GM23248 (cell line): ENCODE data around the gene CHERP. TPM values are rescaled to one million over a fixed set of nuclear protein-coding genes. Genes with fewer than 3 reads are reported as not detected.

Experiments
- DNase-seq: peaks from one replicate; pipeline ENCODE4 v3.0.0-alpha.2; 2015
- H2AFZ ChIP-seq: fragments of 200-600 bp; sonication (generic); 2 replicates; pipeline ENCODE4 v1.6.1; 2016; ENCODE audit warnings: antibody characterized with exemption
- H3F3A ChIP-seq: fragments of 200-600 bp; sonication (generic); 2 replicates; pipeline ENCODE4 v1.6.1; 2016; ENCODE audit warnings: mild to moderate bottlenecking, antibody characterized with exemption, mixed run types; ENCODE audit not compliant: insufficient read depth
- H3K27ac ChIP-seq: fragments of 200-600 bp; sonication (generic); 2 replicates; pipeline ENCODE4 v1.5.1; 2016; ENCODE audit warnings: mild to moderate bottlenecking
- H3K27me3 ChIP-seq: fragments of 200-600 bp; sonication (generic); replicated peaks from 2 replicates; pipeline ENCODE4 v1.6.1; 2016; ENCODE audit warnings: mild to moderate bottlenecking; ENCODE audit not compliant: insufficient read depth
- H3K36me3 ChIP-seq: fragments of 200-600 bp; sonication (generic); 2 replicates; pipeline ENCODE4 v1.6.1; 2016; ENCODE audit warnings: low read depth, mild to moderate bottlenecking
- H3K4me1 ChIP-seq: fragments of 200-600 bp; sonication (generic); 2 replicates; pipeline ENCODE4 v1.6.1; 2016; ENCODE audit warnings: mild to moderate bottlenecking; ENCODE audit not compliant: insufficient read depth
- H3K4me2 ChIP-seq: fragments of 200-600 bp; sonication (generic); one replicate; pipeline ENCODE4 v1.6.1; 2016; ENCODE audit warnings: mild to moderate bottlenecking; ENCODE audit not compliant: unreplicated experiment
- H3K4me3 ChIP-seq: fragments of 200-600 bp; sonication (generic); 2 replicates; pipeline ENCODE4 v1.5.1; 2016; ENCODE audit warnings: mild to moderate bottlenecking
- H3K79me2 ChIP-seq: fragments of 200-600 bp; sonication (generic); 2 replicates; pipeline ENCODE4 v1.6.1; 2016; ENCODE audit warnings: mild to moderate bottlenecking; ENCODE audit not compliant: insufficient read depth
- H3K9ac ChIP-seq: fragments of 200-600 bp; sonication (generic); 2 replicates; pipeline ENCODE4 v1.6.1; 2016; ENCODE audit warnings: mild to moderate bottlenecking
- H3K9me2 ChIP-seq: fragments of 200-600 bp; sonication (generic); 2 replicates; pipeline ENCODE4 v1.6.1; 2016; ENCODE audit warnings: mixed run types, mild to moderate bottlenecking, moderate library complexity; ENCODE audit not compliant: insufficient read depth
- H3K9me3 ChIP-seq: fragments of 200-600 bp; sonication (generic); one replicate; pipeline ENCODE4 v1.6.1; 2017; ENCODE audit warnings: low read depth
- H4K20me1 ChIP-seq: fragments of 200-600 bp; sonication (generic); 2 replicates; pipeline ENCODE4 v1.6.0; 2016; ENCODE audit not compliant: insufficient read depth
- EZH2 ChIP-seq: fragments of 200-600 bp; sonication (generic); IDR thresholded peaks from 2 replicates; pipeline ENCODE4 v1.6.1; 2018; ENCODE audit warnings: antibody characterized with exemption, mild to moderate bottlenecking; ENCODE audit not compliant: insufficient read depth, poor library complexity, severe bottlenecking
- EZH2phosphoT487 ChIP-seq: fragments of 200-600 bp; sonication (generic); IDR thresholded peaks from 2 replicates; pipeline ENCODE4 v1.6.1; 2018; ENCODE audit warnings: antibody characterized with exemption, moderate library complexity, mild to moderate bottlenecking, low read depth; ENCODE audit not compliant: insufficient read depth
- WGBS, 2 experiments: methylation state at CpG; one replicate each; pipeline ENCODE4 v1.1.6; 2015 to 2017; ENCODE audit warnings: low lambda C conversion rate in 2 of 2, low coverage in 1 of 2; ENCODE audit errors: missing lambda C conversion rate in 2 of 2; 5-methylcytosine and 5-hydroxymethylcytosine counted together
- in situ Hi-C: fragments of 300-500 bp; cut with MboI; formaldehyde crosslinking; loops from 2 replicates; pipeline ENCODE4 v1.15.0; 2020
- polyA plus RNA-seq: library from polyadenylated mRNA; unstranded; fragments of >200 nt; fragmentation: Nextera tagmentation; extraction: Ambion mirVana; gene quantifications from 2 replicates; pipeline ENCODE4 v1.2.1, GENCODE V29; 2016
- total RNA-seq: library from RNA; depleted of rRNA; stranded (reverse); fragments of >200 nt; shearing (Covaris generic); gene quantifications from 2 replicates; pipeline ENCODE4 v1.2.3, GENCODE V29; 2014

The CHERP gene
- total and polyA plus RNA-seq, 2 experiments from 2014 or later, result 1.4 to 16.8 TPM

DNA sequence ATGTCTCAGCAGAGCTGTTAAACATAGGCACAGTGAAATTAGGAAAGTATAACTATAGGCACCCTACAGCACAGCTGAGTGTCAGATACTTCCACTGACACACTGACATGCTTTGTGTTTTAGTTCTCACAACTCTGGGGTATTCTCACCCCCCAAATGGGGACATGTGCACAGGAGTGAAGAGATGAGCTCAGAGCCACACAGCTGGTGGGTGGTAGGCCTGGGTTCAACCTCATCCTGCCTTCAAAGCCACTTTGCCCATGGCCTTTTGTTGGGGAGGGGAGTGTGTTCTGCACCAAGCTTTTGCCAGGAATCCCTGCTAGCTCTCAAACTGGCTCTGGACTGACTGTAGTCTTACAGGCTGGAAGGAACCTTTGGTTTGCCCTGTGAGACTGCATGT is 31.7 kb upstream of the CHERP start:
- in situ Hi-C loops, result no loop called here
- 0 out of 2 replicates have a peak, but pooled peaks cover 6% of the 10 kb centered on the region for H3F3A ChIP-seq
- H3K79me2 ChIP-seq, result peaks cover 96% of the 10 kb centered on the region
- no peaks in the 10 kb centered on the region for H3K9me3 ChIP-seq
- no peak for DNase-seq
- H3K36me3 ChIP-seq, result no peaks in the 10 kb centered on the region; the same call in 1 of the 2 replicates
- no peaks in the 10 kb centered on the region for H4K20me1 ChIP-seq
- H3K4me1 ChIP-seq, result peaks cover 16% of the 10 kb centered on the region
- H2AFZ ChIP-seq, result no peak overlapping the region
- H3K9ac ChIP-seq, result no peak overlapping the region; the same call in 1 of the 2 replicates
- peak overlapping the region; percentile 83 for H3K4me2 ChIP-seq
- no peaks in the 10 kb centered on the region for H3K9me2 ChIP-seq
- H3K27ac ChIP-seq, result no peak overlapping the region
- H3K27me3 ChIP-seq, result no peaks in the 10 kb centered on the region
- TF ChIP-seq EZH2 (no peak), EZH2phosphoT487 (no peak)
- peak overlapping the region; percentile 100 for H3K4me3 ChIP-seq

DNA sequence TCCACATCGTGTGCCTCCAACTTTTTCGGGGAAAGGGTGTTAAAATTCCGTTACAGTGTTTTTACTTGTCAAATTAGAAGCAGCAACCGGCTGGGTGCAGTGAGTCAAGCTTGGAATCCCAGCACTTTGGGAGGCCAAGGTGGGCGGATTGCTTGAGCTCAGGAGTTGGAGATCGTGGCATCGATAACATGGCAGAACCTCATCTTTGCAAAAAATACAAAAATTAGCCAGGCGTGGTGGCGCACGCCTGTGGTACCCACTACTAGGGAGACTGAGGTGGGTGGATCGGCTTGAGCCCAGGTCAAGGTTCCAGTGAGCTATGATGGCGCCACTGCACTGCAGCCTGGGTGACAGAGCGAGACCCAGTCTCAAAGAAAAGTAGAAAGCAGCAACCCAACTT is 31.1 kb upstream of the CHERP start:
- no peak for TF ChIP-seq EZH2phosphoT487
- no peak for TF ChIP-seq EZH2
- H3F3A ChIP-seq, result 0 out of 2 replicates have a peak, but pooled peaks cover 6% of the 10 kb centered on the region
- H2AFZ ChIP-seq, result no peak overlapping the region
- peaks cover 21% of the 10 kb centered on the region for H3K4me1 ChIP-seq
- H4K20me1 ChIP-seq, result no peaks in the 10 kb centered on the region
- H3K4me2 ChIP-seq, result peak overlapping the region; percentile 83
- peak overlapping the region; percentile 77 for H3K27ac ChIP-seq
- H3K79me2 ChIP-seq, result peaks cover 96% of the 10 kb centered on the region
- H3K4me3 ChIP-seq, result peak overlapping the region; percentile 100
- WGBS, 2 experiments, result 66 to 69% methylated on average over 13 of the region's 13 CpGs
- in situ Hi-C loops, result no loop called here
- peak overlapping the region; percentile 93 for H3K9ac ChIP-seq
- peak; percentile 23 for DNase-seq
- no peaks in the 10 kb centered on the region for H3K9me3 ChIP-seq
- no peaks in the 10 kb centered on the region for H3K27me3 ChIP-seq
- H3K9me2 ChIP-seq, result no peaks in the 10 kb centered on the region
- H3K36me3 ChIP-seq, result no peaks in the 10 kb centered on the region; the same call in 1 of the 2 replicates

DNA sequence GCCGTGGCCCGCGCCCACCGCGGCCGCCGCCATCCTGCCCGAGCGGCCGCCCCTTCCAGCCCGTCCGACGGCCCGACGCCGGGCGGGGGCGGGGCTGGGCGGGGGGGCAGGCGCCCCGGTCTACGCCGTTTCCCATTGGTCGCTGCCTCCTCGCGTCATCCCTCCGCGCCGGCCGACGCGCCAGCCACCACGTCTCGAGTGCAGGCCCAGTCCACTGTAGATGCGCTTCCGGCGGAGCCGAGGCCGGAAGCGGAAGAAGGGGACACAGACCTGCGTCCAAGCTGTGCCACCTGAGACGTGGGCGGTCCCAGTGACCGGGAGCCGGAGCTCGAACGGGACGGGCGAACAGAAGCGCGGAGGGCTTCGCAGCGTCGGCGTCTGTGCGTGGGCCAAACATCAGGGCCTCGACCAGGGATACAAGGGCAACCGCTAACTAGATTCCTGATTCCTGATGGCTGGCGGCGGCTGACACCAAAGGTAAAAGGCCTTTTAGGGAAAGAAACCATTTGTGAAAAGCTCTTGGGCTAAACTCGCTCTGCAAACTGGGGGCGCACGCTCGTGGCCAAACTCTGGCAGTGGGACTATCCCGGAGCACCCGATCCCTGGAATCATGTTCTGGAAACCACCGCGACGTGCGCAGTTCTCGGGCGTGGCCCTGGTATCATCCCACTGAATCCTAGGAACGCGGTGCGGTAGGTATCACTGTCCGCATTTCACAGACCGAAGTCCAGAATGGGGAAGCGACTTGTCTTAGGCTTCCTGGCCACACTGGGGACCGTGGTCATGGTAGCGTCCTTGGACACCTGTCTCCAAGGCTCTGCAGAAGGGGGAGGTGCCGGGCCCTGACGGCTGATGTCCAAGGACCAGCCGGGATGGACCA is 30.3 kb upstream of the CHERP start, which contains the start of gene SLC35E1:
Gene SLC35E1, minus strand, starts transcription at position 84 of the 880 bp plus-strand sequence. Its CDS starts 51 bp downstream, at position 33.
- Histone ChIP-seq H3K4me3 (peak within 1 kb of the TSS; percentile 100), H3K9ac (peak within 1 kb of the TSS; percentile 93), H3K36me3 (peaks cover 4% of the 10 kb centered on the region; the same call in 1 of the 2 replicates), H3K4me1 (peaks cover 21% of the 10 kb centered on the region), H2AFZ (peak within 1 kb of the TSS; percentile 83), H3F3A (0 out of 2 replicates have a peak, but pooled peaks cover 6% of the 10 kb centered on the region), H3K27ac (peak within 1 kb of the TSS; percentile 77), H3K79me2 (peaks cover 96% of the 10 kb centered on the region), H3K9me2 (no peaks in the 10 kb centered on the region), H3K9me3 (no peaks in the 10 kb centered on the region), H3K4me2 (peak within 1 kb of the TSS; percentile 83), H3K27me3 (no peaks in the 10 kb centered on the region), H4K20me1 (no peaks in the 10 kb centered on the region)
- peak; percentile 97 for DNase-seq
- TF ChIP-seq EZH2 (no peak), EZH2phosphoT487 (no peak)
- in situ Hi-C loops, result no loop called here
- 1% methylated on average over 60 to 62 of the region's 83 CpGs for WGBS, 2 experiments

DNA sequence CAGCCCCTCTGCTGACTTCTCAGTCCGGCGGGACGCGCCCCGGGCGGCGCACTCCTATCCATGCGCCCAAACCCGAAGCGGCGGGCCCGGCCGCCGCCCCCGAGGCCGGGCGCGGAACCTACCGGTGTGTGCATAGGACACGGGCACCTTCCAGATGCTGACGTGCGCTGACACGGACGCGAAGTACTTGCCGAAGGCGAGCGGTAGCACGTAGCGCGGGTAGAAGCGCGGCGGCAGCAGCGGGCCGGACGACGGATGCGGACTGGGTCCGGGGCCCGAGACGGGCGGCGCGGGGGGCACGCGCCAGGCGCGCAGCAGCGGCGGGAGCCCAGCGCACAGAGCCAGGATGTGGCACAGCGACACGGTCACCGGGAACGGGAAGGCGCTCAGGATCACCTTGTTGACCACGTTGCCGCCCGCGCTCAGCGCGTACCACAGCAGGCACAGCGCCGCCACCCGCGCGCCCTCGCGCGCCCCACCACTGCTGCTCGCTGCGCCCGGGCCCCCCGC is 29.6 kb upstream of the CHERP start:
- Histone ChIP-seq H3K9me2 (no peaks in the 10 kb centered on the region), H3K27ac (peak overlapping the region; percentile 67), H3K36me3 (peaks cover 11% of the 10 kb centered on the region; the same call in 1 of the 2 replicates), H3K4me1 (peaks cover 21% of the 10 kb centered on the region), H3K79me2 (peaks cover 96% of the 10 kb centered on the region), H4K20me1 (no peaks in the 10 kb centered on the region), H2AFZ (peak overlapping the region; percentile 46), H3K4me3 (peak overlapping the region; percentile 85), H3K27me3 (no peaks in the 10 kb centered on the region), H3K9me3 (no peaks in the 10 kb centered on the region), H3K9ac (peak overlapping the region; percentile 86), H3K4me2 (peak overlapping the region; percentile 72), H3F3A (0 out of 2 replicates have a peak, but pooled peaks cover 6% of the 10 kb centered on the region)
- no peak for TF ChIP-seq EZH2
- TF ChIP-seq EZH2phosphoT487, result no peak
- in situ Hi-C loops, result no loop called here
- WGBS, 2 experiments, result 1 to 2% methylated on average over 55 to 58 of the region's 75 CpGs
- peak; percentile 66 for DNase-seq
